Caki2 (cell line): ENCODE data around the gene MAD1L1. TPM values are rescaled to one million over a fixed set of nuclear protein-coding genes. Genes with fewer than 3 reads are reported as not detected.

ENCODE experiments used
- DNase-seq: peaks from one replicate; pipeline ENCODE4 v3.0.0-alpha.2; 2015; ENCODE audit warnings: low read depth
- in situ Hi-C: cut with HindIII; loops from 2 replicates; pipeline ENCODE4 v1.10.0; 2016; ENCODE audit warnings: low sequenced_read_pairs, low pct_unique_long_range_greater_than_20kb, mixed read lengths
- total RNA-seq: library from RNA; depleted of rRNA; stranded (reverse); fragments of >200 nt; shearing (Covaris generic); gene quantifications from 2 replicates; pipeline ENCODE4 v1.2.3, GENCODE V29; 2014; ENCODE audit warnings: low replicate concordance

MAD1L1 gene
- total RNA-seq, 1 experiment from 2014 or later = 123 TPM

GRCh38 chr7:1951600-1951999 is 281.1 kb downstream of the MAD1L1 start:
- in situ Hi-C loops = no loop called here
- DNase-seq = no peak

DNA sequence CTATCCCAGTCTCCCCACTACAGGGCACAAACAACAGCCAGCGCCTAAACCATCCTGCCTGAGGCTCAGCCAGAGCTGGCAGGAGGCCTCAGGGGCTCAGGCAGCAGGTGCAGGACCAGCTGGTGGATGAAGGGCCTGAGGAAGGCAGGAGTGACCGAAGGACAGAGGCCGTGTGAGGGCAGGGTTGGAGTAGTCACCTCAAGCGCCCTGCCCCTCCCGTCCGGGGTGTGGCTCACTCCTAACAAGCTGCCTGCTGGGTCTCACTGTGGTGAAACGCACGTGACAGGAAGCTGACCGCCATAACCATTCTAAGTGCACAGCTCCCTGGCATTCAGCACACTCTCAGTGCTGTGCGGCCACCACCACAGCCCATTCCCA is 281.6 kb downstream of the MAD1L1 start:
- DNase-seq = no peak
- in situ Hi-C loops = no loop called here

DNA sequence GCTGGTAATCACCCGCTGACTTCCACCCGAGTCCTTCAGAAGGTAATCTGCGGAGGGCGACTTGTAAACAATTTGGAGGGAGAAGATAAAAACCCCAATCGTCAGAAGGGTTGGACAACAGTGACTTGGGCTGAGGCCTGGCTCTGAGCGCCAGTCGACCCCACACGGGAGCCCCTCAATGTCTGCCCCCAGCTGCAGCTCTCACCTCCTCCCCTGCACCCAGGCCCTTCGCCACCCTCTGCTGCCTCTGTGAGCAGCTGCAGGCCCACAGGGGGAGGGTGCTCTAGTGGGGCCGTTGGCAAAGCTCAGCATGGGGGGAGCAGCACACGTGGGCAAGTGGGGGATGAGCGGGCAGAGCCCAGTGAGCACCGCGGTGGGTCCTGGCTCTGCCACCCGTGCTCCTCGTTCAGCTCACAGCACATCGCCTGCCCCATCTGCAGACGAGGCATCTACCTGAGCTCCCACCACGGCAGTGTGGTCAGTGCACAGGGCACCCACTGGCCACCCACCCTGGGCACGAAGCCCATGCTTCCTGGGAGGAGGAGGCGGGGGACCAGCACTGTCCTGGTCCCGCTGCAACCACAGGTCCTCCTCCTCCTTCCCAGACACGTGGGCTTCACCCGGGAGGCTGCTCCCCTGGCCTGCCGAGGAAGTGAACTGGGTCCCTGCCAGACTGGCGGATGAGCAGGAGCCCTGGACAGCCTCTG is 282.1 kb downstream of the MAD1L1 start:
- no peak for DNase-seq
- in situ Hi-C loops = no loop called here

- in situ Hi-C loops = no loop called here
- DNase-seq = no peak
These were observed 282.7 kb downstream of the MAD1L1 start for GRCh38 chr7:1950066-1950451.

- DNase-seq = no peak
- in situ Hi-C loops = no loop called here
These were observed 283.1 kb downstream of the MAD1L1 start for GRCh38 chr7:1949681-1950055.

DNA sequence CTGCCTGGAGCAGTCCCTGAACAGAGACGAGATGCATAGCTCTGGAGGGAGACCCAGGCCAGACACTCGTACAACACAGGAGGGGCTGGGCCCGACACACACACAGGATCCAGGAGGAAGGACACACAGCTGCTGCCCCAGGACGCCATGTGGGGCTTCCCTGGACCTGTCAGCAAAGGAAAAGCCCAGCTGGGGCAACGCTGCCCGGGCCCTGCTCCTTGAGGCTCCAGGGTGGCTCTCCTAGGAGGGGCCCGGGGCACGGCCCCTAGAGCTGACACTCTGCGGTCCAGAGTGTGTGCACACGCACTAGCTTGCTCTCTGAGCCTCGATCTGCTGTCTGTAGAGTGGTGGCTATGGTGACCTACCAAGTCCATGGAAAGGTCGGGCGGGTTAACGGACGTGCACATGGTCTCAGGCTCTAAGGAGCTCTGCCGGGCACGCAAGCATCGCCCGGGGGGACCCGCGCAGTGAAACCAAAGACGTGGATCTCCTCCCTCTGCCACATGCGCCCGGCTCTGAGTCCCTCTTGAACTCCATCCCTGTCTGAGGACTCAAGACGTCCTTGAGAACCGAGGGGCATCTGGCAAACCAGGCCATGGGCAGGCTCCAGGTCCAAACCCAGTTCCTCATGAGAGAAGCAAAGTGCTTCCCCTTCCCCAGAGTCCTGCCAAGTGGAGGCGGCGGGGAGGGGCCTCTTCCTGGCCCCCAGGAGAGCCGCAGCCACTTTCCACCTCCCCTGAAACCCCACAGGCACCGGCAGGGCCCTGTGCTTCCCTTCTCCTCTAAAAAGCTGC is 283.7 kb downstream of the MAD1L1 start:
- in situ Hi-C loops = no loop called here
- DNase-seq = no peak

DNA sequence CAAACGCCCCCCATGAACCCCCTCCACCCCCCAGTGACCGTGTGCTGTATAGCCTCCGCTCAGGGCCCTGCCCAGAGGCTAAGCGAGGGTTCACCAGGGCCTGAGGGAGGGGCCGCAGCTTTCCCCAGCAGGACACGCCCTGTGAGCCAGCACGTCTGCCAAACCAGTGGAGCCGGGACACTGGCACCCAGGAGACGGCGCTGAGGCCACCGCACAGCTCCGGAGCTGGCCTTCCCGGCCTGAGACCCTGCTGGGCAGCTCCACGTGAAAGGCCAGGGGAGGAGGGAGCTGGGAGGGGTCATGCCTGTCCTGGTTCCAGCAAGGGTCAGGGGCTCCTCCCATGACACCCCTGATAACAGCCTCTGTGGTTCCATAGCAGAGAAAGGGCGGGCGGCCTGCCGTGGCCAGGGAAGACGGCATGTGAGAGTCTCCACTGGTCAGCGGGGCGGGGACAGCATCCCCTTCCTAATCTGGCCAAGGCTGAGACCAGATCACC is 284.4 kb downstream of the MAD1L1 start:
- DNase-seq = no peak
- in situ Hi-C loops = no loop called here

DNA sequence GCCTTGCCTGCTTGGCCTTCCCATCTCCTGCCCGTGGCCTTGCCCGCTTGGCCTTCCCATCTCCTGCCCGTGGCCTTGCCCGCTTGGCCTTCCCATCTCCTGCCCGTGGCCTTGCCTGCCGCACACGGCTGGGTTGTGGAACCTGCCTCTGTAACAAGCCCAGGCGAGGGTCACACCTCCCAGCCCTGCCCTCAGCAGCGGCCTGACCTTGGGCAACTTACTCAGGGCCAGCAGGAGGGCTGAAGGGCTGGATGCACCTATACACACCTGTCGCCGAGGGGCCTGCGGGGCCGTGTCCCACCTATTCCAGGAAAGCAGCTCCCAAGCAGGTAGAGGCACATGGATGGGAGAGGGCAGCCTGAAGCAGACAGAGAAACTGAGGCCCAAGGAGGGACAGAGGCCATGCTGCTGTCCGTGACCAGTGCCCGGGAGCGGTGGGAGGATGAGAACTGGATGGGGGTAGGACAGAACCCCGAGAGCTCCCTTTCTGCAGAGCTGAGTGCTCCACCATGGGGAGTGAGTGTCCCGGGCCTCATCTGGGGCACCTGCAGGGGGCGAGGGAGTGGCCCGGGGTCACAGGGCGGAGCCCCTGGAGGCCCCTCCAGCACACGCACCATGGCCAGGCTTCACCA is 285.0 kb downstream of the MAD1L1 start:
- no peak for DNase-seq
- in situ Hi-C loops = no loop called here

- in situ Hi-C loops = no loop called here
- DNase-seq = no peak
These were observed 285.8 kb downstream of the MAD1L1 start for GRCh38 chr7:1946773-1947450.

DNA sequence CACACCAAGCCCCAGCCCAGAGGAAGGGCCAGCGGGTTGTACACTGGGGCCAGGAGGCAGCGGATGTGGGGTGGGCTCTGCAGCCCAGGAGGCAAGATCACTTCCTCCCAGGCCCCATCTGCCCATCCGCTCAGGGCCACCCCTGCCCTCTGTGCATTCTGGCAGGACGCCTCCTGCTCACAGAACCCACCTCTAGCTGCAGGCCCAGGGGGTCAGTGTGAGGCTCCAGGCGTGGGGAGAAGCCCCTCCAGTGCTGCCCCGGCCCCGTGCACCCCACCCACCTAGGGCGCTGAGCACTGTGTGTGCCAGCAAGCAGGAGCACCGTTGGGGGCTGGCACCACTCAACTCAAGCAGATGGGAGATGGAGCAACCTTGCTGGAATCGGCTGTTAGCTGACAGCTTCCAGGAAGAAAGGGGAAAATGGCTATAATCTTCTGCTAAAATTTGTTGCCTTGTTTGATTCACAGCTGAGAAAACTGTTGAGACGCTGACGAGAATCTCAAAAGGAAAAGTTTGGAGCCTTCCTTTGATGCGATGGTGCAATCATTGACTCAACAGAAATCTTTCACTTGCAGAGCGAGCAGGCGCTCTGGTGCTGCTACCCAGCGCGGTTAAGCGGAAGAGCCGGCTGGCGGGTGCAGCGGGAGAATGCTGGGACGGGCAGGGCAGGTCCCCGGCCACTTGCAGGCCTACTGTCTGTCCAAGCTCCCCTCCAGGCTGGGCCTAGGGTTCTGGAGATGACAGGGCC is 286.5 kb downstream of the MAD1L1 start:
- in situ Hi-C loops = no loop called here
- DNase-seq = no peak

GRCh38 chr7:1945558-1945957 is 287.2 kb downstream of the MAD1L1 start:
- DNase-seq = no peak
- in situ Hi-C loops = no loop called here

DNA sequence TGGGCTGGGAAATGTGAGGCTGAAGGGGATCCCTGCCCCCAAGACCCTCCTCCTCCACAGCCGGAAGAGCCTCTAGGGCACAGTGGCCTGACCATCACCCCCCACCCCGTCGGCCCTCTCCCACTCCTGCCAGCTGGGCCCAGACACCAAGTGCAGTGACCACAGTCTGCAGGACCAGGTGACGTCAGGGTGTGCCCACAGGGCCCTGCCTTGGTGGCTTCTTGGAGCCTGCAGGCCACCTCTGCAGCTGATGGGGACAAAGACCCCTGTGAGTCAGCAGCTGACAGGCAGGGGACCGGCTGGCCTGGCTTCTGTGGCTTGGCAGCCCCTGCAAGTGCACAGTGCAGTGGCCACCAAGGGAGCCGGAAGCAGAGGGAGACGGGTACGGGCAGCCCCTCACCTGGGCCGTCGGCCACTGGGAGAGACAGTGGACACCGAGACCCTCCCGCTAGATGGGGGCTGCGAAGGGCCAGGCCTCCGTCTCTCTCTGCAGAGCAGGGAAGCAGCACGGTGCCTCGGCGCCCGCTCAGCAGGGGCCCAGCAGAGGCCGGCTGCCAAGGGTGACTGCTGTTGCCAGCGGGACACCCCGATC is 288.0 kb downstream of the MAD1L1 start:
- in situ Hi-C loops = no loop called here
- no peak for DNase-seq

DNA sequence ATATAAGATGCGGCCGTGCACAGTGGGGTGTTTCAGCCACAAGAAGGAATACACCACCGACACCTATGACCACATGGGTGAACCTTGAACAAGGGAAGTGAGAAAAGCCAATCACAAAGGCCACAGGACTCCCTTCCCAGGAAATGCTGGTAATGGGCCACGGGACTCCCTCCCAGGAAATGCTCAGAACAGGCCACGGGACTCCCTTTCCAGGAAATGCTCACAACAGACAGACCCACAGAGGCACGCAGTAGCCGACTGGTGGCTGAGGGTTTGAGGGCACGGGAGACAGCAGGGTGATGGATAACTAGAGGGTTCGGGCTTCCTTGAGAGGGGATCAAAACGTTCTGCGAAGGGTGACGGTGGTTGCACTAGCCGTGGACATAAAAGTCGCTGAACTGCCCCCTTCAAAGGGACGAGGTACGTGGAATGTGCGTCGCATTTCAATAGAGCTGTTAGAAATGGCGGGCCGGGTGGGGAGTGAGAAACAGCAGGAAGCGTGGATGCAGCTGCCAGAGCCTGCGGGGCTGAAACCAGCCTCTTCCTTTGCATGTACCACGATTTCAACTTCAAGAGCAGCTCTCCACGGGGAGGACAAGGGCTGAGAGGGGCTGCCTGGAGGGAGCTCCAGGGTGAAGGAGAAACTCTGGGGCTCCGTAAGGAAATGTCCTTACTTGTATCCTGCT is 288.7 kb downstream of the MAD1L1 start:
- in situ Hi-C loops = no loop called here
- no peak for DNase-seq

DNA sequence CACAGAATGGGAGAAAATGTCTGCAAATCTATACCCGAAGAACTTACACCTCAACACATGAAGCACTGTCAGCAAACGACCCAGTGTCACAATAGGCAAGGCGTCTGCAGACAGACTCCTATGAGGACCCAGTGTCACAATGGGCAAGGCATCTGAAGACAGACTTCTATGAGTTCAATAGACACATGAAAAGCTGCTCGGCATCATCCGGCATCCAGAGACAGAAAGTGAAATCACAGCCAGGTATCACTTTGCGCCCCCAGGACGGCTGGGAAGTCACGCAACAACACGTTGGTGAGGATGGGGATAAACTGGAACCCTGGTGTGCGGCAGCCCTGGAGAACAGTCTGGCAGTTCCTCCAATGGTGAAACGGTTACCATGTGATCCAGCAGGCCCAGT is 289.4 kb downstream of the MAD1L1 start:
- DNase-seq = no peak
- in situ Hi-C loops = no loop called here

GRCh38 chr7:1942941-1943289 is 289.8 kb downstream of the MAD1L1 start:
- DNase-seq = no peak
- in situ Hi-C loops = no loop called here

DNA sequence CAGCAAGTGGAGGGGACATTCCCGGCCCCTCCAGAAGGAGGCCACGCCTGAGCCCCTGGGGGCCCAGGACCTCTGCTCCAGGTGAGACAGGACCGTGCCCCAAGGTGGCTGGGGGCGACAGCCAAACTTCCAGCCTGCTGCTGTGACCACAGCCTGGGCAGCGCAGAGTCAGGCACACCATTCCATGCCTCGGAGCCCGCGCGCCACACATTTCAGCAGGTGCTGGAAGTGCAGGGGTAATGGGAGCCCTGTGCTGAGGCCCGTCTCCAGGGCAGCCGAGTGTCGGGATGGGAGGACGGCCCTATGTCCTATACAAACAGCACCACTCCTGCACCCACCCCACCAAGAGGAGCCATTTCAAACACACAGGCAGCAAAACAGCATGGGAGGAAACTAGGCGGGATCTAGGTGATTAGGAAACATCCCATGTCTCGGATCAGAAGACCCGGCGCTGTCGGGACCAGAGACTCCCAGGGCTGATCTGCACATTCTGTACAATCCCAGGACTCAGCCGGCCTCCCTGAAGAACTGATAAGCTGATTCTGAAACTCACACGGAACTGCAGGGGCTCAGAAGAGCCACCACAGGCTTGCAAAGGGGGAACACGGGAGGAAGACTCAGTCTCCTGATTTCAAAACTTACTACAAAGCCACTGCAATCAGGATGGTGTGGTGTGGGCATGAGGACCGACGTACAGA is 290.4 kb downstream of the MAD1L1 start:
- in situ Hi-C loops = no loop called here
- DNase-seq = no peak
